K562 (cell line): ENCODE results near the gene STAU1.

Experiments
- BRCA1 ChIP-seq, 2 experiments: fragments of 450-650 bp in 1 of 2; sonication (generic) in 1 of 2; formaldehyde crosslinking in 1 of 2; IDR thresholded peaks; 2 replicates each; pipeline versions ENCODE4 v1.5.0 to v1.6.1; 2017 to 2020; ENCODE audit warnings: mild to moderate bottlenecking in 1 of 2, missing genetic modification reagents in 1 of 2
- CREB1 ChIP-seq, 2 experiments: sonication (generic) in 1 of 2; formaldehyde crosslinking in 1 of 2; IDR thresholded peaks; 2 replicates each; pipeline versions ENCODE4 v1.6.1 to v1.8.0; 2012 to 2022; ENCODE audit warnings: inconsistent platforms in 1 of 2, mild to moderate bottlenecking in 1 of 2, missing genetic modification reagents in 1 of 2, moderate library complexity in 1 of 2
- MYBL2 ChIP-seq, 2 experiments: fragments of 450-650 bp in 1 of 2; sonication (generic) in 1 of 2; formaldehyde crosslinking in 1 of 2; IDR thresholded peaks; 2 replicates each; pipeline versions ENCODE4 v1.6.1 to v1.8.1; 2017 to 2022; ENCODE audit warnings: borderline replicate concordance in 1 of 2, inconsistent platforms in 1 of 2, low read depth in 1 of 2, mild to moderate bottlenecking in 1 of 2, missing genetic modification reagents in 1 of 2, moderate library complexity in 1 of 2

GRCh38 chr20:49184691-49185070 is 3.5 kb downstream of the STAU1 start:
- TF ChIP-seq CREB1 (IDR thresholded peaks at IDR 0.05) (no peak), CREB1 (CRISPR knock-in tag; IDR thresholded peaks at IDR 0.05) (no peak), MYBL2 (IDR thresholded peaks at IDR 0.05; ENCODE audit: low read depth) (no peak), MYBL2 (CRISPR knock-in tag; IDR thresholded peaks at IDR 0.05; ENCODE audit: borderline replicate concordance) (no peak), BRCA1 (IDR thresholded peaks at IDR 0.05) (no peak), BRCA1 (CRISPR knock-in tag; IDR thresholded peaks at IDR 0.05) (no peak)
